Prostate gland (tissue), 2 donors: ENCODE data around the gene CLASRP.

Experiments used
- CTCF ChIP-seq, 4 experiments: fragments of 200-600 bp in 2 of 4; fragments of 450-650 bp in 2 of 4; sonication (generic) in 2 of 4; IDR thresholded peaks; 1 replicate in 3 of 4; 2 replicates in 1 of 4; pipeline ENCODE4 v1.5.1; 2016 to 2019; ENCODE audit warnings: antibody characterized with exemption in 4 of 4, mild to moderate bottlenecking in 2 of 4, moderate library complexity in 2 of 4
- POLR2A ChIP-seq: fragments of 450-650 bp; IDR thresholded peaks from one replicate; pipeline ENCODE4 v1.6.1; 2016; ENCODE audit warnings: antibody characterized with exemption, mild to moderate bottlenecking

- TF ChIP-seq CTCF (IDR thresholded peaks at IDR 0.05) (no peak), POLR2A (no peak)
Measured at GRCh38 chr19:45090034-45090433, 51.2 kb downstream of the CLASRP start.
